Measurements from ENCODE around the gene HOXD9. TPM values are rescaled to one million over a fixed set of nuclear protein-coding genes. Genes with fewer than 3 reads are reported as not detected.

Gene HOXD9
- total and polyA plus RNA-seq, 2 donors (not counting 3 experiments of a cell fraction or from before 2014, with no cell fraction given) = 1.9 to 3.5 TPM

DNA sequence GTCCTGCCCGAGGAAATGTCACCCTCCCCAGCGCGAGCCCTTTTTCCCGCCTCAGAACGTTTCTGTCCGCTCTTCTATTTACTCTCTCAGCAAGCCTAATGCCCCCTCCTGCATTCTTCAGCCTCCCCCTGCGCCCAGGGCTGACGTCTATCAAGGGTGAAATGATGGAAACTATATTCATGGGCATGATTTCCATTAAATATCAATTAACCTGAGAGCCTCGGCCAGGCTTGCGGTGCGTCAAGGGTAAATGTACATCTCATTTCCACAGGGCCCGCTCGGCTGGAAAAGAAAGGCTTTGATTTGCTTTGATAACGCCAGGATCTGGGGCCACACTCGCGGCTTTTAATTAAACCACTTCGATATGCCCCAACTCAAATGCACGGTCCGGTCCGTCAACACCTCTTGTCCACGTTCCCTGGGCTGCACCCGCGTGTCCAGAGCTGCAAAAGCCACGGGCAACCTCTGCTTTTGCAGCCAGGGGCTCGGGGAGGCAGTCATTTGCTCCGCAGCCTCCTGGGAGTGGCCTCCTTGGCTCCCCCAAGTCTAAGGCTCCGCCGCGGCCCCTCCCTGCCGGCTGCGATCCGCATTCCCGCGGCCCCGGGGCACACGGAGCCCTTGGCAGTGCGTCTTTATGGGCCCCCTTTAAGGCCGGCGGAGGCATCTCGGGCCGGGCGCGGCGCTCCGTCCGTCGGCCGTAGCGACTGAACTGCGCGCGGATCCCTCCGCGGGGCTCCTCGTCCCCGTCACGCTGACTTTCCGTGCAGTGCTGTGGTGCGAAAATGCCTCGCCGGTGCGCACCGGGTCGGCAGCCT lies 6.7 kb downstream of the HOXD9 start, which contains the start of gene HOXD8:
Gene HOXD8, plus strand, starts transcription at position 724 of the 815 bp plus-strand sequence. CDS start 662 bp downstream, outside the sequence.
- H3K4me3 ChIP-seq (replicated peaks in 1 of 3; ENCODE audit: insufficient read depth in 1 of 3, low read depth in 1 of 3, low read length in 3 of 3) = peak within 1 kb of the TSS; percentile 43 to 93 (median 88)
- no TSS peak for BruUV-seq (replicated peaks)
- dilution Hi-C loops (cut with MboI; ENCODE audit: extremely low pct_ligation_motif_present, low sequenced_read_pairs) (loop anchor here (25.0 kb wide), 1 partner anchor 508 kb away; no protein-coding TSS in a partner anchor), intact Hi-C loops (cut with micrococcal nuclease) (loop anchor here (1.0 to 5.0 kb wide), 4 partner anchors 9 to 1628 kb away; no protein-coding TSS in a partner anchor)
- peak within 1 kb of the TSS; percentile 67 for H3K27ac ChIP-seq (ENCODE audit: insufficient read depth, low read depth, low read length)
- ChIA-PET POLR2A (no interaction called here), CTCF (interaction anchor here (1.2 to 10.1 kb wide), 11 partner anchors 10 to 1033 kb away, joined by 4 to 458 read pairs (median 82); no protein-coding TSS in a partner anchor)
- no peaks in the 10 kb centered on the region for H3K9me1 ChIP-seq (replicated peaks; ENCODE audit: control insufficient read depth, extremely low read depth, insufficient read depth, low read length)
- peaks cover 36% of the 10 kb centered on the region for H3K4me1 ChIP-seq (ENCODE audit: control insufficient read depth, extremely low read depth, insufficient read depth, low read length)
- peak; percentile 70 for TF ChIP-seq POLR2AphosphoS5 (IDR thresholded peaks at IDR 0.05; ENCODE audit: insufficient read depth, low read depth, low read length)
- TF ChIP-seq JUN (IDR thresholded peaks at IDR 0.05; ENCODE audit: borderline replicate concordance, insufficient read depth, insufficient read length, low read depth) = no peak
- peak; percentile 24 for TF ChIP-seq EZH2 (IDR thresholded peaks at IDR 0.05; ENCODE audit: borderline replicate concordance, low read depth, low read length, severe bottlenecking)
- no peak for TF ChIP-seq POLR2A (IDR thresholded peaks at IDR 0.05; ENCODE audit: low read depth, low read length)
- peak; percentile 22 for TF ChIP-seq MYC (IDR thresholded peaks at IDR 0.05; ENCODE audit: low read depth, low read length)
- H3K36me3 ChIP-seq (ENCODE audit: control insufficient read depth in 2 of 2, extremely low read depth in 1 of 2, insufficient read depth in 2 of 2, low read length in 2 of 2) = no peaks in the 10 kb centered on the region
- H3K27me3 ChIP-seq (ENCODE audit: control insufficient read depth in 2 of 2, insufficient read depth in 2 of 2, low read length in 2 of 2) = no peaks in the 10 kb centered on the region
- peak; percentile 74 for FAIRE-seq
- H3K9ac ChIP-seq (replicated peaks; ENCODE audit: extremely low read depth, insufficient read depth, low read length) = peak within 1 kb of the TSS; percentile 90
- peak; percentile 81 for DNase-seq (ENCODE audit: low read depth, low spot score)
- H3K79me2 ChIP-seq (ENCODE audit: control insufficient read depth, insufficient read depth, low read length) = peaks cover 18% of the 10 kb centered on the region
- H2AFZ ChIP-seq (ENCODE audit: low read depth, low read length) = peak within 1 kb of the TSS; percentile 85
- no peaks in the 10 kb centered on the region for H3K9me3 ChIP-seq (replicated peaks; ENCODE audit: control insufficient read depth, insufficient read depth, low read length)
- H4K20me1 ChIP-seq (replicated peaks; ENCODE audit: control insufficient read depth, extremely low read depth, insufficient read depth, low read length) = no peaks in the 10 kb centered on the region
- peak within 1 kb of the TSS; percentile 99 for H3K4me2 ChIP-seq (ENCODE audit: insufficient read depth, low read length)

- POLR2A ChIA-PET = interaction anchor here (2.0 kb wide), 1 partner anchor 424 kb away, joined by 5 read pairs; no protein-coding TSS in a partner anchor
Observed at GRCh38 chr2:176129813-176130146, 7.3 kb downstream of the HOXD9 start.

More at GRCh38 chr2:176129813-176130146, 7.3 kb downstream of the HOXD9 start:
- Histone ChIP-seq H3K36me3 (ENCODE audit: control insufficient read depth in 2 of 2, extremely low read depth in 1 of 2, insufficient read depth in 2 of 2, low read length in 2 of 2) (no peaks in the 10 kb centered on the region), H3K4me3 (replicated peaks in 1 of 3; ENCODE audit: insufficient read depth in 1 of 3, low read depth in 1 of 3, low read length in 3 of 3) (peak overlapping the region; percentile 43 to 93 (median 52)), H3K27me3 (ENCODE audit: control insufficient read depth in 2 of 2, insufficient read depth in 2 of 2, low read length in 2 of 2) (no peaks in the 10 kb centered on the region), H2AFZ (ENCODE audit: low read depth, low read length) (peak overlapping the region; percentile 49), H4K20me1 (replicated peaks; ENCODE audit: control insufficient read depth, extremely low read depth, insufficient read depth, low read length) (no peaks in the 10 kb centered on the region), H3K9ac (replicated peaks; ENCODE audit: extremely low read depth, insufficient read depth, low read length) (peak overlapping the region; percentile 90), H3K9me1 (replicated peaks; ENCODE audit: control insufficient read depth, extremely low read depth, insufficient read depth, low read length) (no peaks in the 10 kb centered on the region), H3K79me2 (ENCODE audit: control insufficient read depth, insufficient read depth, low read length) (peaks cover 18% of the 10 kb centered on the region), H3K9me3 (replicated peaks; ENCODE audit: control insufficient read depth, insufficient read depth, low read length) (no peaks in the 10 kb centered on the region), H3K4me1 (ENCODE audit: control insufficient read depth, extremely low read depth, insufficient read depth, low read length) (peaks cover 41% of the 10 kb centered on the region), H3K27ac (ENCODE audit: insufficient read depth, low read depth, low read length) (peak overlapping the region; percentile 67), H3K4me2 (ENCODE audit: insufficient read depth, low read length) (peak overlapping the region; percentile 99)
- FAIRE-seq (no peak), DNase-seq (ENCODE audit: low read depth, low spot score) (no peak)
- dilution Hi-C loops (cut with MboI; ENCODE audit: extremely low pct_ligation_motif_present, low sequenced_read_pairs) (loop anchor here (25.0 kb wide), 1 partner anchor 508 kb away; no protein-coding TSS in a partner anchor), intact Hi-C loops (cut with micrococcal nuclease) (loop anchor here (1.0 to 5.0 kb wide), 5 partner anchors 9 to 1628 kb away; partner anchors contain the start of gene HNRNPA3)
- no TSS peak for BruUV-seq (replicated peaks)
- CTCF ChIA-PET = interaction anchor here (1.3 to 10.1 kb wide), 6 partner anchors 10 to 685 kb away, joined by 4 to 458 read pairs (median 98); no protein-coding TSS in a partner anchor
- TF ChIP-seq GATA2 (IDR thresholded peaks at IDR 0.05; ENCODE audit: insufficient read depth, insufficient read length, low read depth, low read length) = no peak
- no peak for TF ChIP-seq JUN (IDR thresholded peaks at IDR 0.05; ENCODE audit: borderline replicate concordance, insufficient read depth, insufficient read length, low read depth)
- TF ChIP-seq FOS (IDR thresholded peaks at IDR 0.05; ENCODE audit: borderline replicate concordance, insufficient read depth, low read length) = no peak
- TF ChIP-seq, protein P1, sequence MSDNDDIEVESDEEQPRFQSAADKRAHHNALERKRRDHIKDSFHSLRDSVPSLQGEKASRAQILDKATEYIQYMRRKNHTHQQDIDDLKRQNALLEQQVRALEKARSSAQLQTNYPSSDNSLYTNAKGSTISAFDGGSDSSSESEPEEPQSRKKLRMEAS (IDR thresholded peaks at IDR 0.05; ENCODE audit: insufficient read depth, insufficient read length) = no peak
- TF ChIP-seq MYC (IDR thresholded peaks at IDR 0.05; ENCODE audit: low read depth, low read length) = no peak
- no peak for TF ChIP-seq POLR2AphosphoS5 (IDR thresholded peaks at IDR 0.05; ENCODE audit: insufficient read depth, low read depth, low read length)
- TF ChIP-seq, protein P2, sequence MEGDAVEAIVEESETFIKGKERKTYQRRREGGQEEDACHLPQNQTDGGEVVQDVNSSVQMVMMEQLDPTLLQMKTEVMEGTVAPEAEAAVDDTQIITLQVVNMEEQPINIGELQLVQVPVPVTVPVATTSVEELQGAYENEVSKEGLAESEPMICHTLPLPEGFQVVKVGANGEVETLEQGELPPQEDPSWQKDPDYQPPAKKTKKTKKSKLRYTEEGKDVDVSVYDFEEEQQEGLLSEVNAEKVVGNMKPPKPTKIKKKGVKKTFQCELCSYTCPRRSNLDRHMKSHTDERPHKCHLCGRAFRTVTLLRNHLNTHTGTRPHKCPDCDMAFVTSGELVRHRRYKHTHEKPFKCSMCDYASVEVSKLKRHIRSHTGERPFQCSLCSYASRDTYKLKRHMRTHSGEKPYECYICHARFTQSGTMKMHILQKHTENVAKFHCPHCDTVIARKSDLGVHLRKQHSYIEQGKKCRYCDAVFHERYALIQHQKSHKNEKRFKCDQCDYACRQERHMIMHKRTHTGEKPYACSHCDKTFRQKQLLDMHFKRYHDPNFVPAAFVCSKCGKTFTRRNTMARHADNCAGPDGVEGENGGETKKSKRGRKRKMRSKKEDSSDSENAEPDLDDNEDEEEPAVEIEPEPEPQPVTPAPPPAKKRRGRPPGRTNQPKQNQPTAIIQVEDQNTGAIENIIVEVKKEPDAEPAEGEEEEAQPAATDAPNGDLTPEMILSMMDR (IDR thresholded peaks at IDR 0.05; ENCODE audit: extremely low read depth in 1 of 2, insufficient read depth in 1 of 2, low read depth in 1 of 2, low read length in 2 of 2) = no peak
- TF ChIP-seq POLR2A (IDR thresholded peaks at IDR 0.05; ENCODE audit: low read depth, low read length) = no peak
- no peak for TF ChIP-seq EZH2 (IDR thresholded peaks at IDR 0.05; ENCODE audit: borderline replicate concordance, low read depth, low read length, severe bottlenecking)

All from endothelial cell of umbilical vein (primary cell).